ENCODE results near the gene CTAGE6.
"Not testable (repeated sequence)": the region's sequence is repeated elsewhere in the genome, so short reads cannot be mapped to it uniquely, and the experiment has no call there.

GRCh38 chr7:143785415-143786182 lies 28.1 kb upstream of the CTAGE6 start:
- not testable (repeated sequence) for TF ChIP-seq POLR2A, CTCF, EP300 (IDR thresholded peaks at IDR 0.05)

Data from gastroesophageal sphincter (tissue), 3 donors.